A673 (cell line): Measurements from ENCODE around the gene KCNIP1. TPM values are rescaled to one million over a fixed set of nuclear protein-coding genes. Genes with fewer than 3 reads are reported as not detected.

ENCODE experiments used
- BruUV-seq: library from RNA; stranded (reverse); fragments of 400-500 nt; replicated peaks from 2 replicates; lab custom pipeline; 2021; lab: Mats Ljungman, UMichigan
- CTCF ChIA-PET: fragments of 300-600 bp; sonication (Branson Sonifier 250); formaldehyde crosslinking; loops from one replicate; lab custom pipeline; 2022; ENCODE audit warnings: antibody characterized with exemption; lab: Charles Lee
- POLR2A ChIA-PET: fragments of 300-600 bp; sonication (Branson Sonifier 250); formaldehyde crosslinking; loops from one replicate; lab custom pipeline; 2022; ENCODE audit warnings: antibody characterized with exemption; ENCODE audit not compliant: low non-redundant PET; lab: Charles Lee
- DNase-seq: peaks from one replicate; pipeline ENCODE4 v3.0.0-alpha.2; 2015; ENCODE audit warnings: low spot score
- H3K27ac ChIP-seq: fragments of 200-600 bp; sonication (generic); 2 replicates; pipeline ENCODE4 v1.5.1; 2016; ENCODE audit warnings: mixed run types, low read depth, mild to moderate bottlenecking, mixed read lengths, antibody characterized with exemption, low read length; ENCODE audit not compliant: poor library complexity, severe bottlenecking
- H3K27me3 ChIP-seq: fragments of 200-600 bp; sonication (generic); replicated peaks from 2 replicates; pipeline ENCODE4 v1.6.1; 2017; ENCODE audit warnings: mixed run types, low read depth, mild to moderate bottlenecking, mixed read lengths, antibody characterized with exemption, low read length; ENCODE audit not compliant: insufficient read depth, poor library complexity
- H3K36me3 ChIP-seq: fragments of 200-600 bp; sonication (generic); 2 replicates; pipeline ENCODE4 v1.6.1; 2016; ENCODE audit warnings: mixed run types, mild to moderate bottlenecking, mixed read lengths, antibody characterized with exemption, low read length; ENCODE audit not compliant: insufficient read depth, poor library complexity, severe bottlenecking
- H3K4me1 ChIP-seq: fragments of 200-600 bp; sonication (generic); 2 replicates; pipeline ENCODE4 v1.6.1; 2017; ENCODE audit warnings: mixed run types, mild to moderate bottlenecking, mixed read lengths, antibody characterized with exemption, low read length; ENCODE audit not compliant: insufficient read depth, poor library complexity, severe bottlenecking
- H3K4me3 ChIP-seq: fragments of 200-600 bp; sonication (generic); 2 replicates; pipeline ENCODE4 v1.5.1; 2016; ENCODE audit warnings: low read depth, mixed run types, mild to moderate bottlenecking, mixed read lengths, low read length; ENCODE audit not compliant: poor library complexity, severe bottlenecking
- H3K9me3 ChIP-seq: fragments of 200-600 bp; sonication (generic); 2 replicates; pipeline ENCODE4 v1.6.1; 2016; ENCODE audit warnings: mixed run types, low read depth, mild to moderate bottlenecking, mixed read lengths, antibody characterized with exemption, low read length; ENCODE audit not compliant: poor library complexity, severe bottlenecking
- EZH2 ChIP-seq: fragments of 200-600 bp; sonication (generic); IDR thresholded peaks from 2 replicates; pipeline ENCODE4 v1.6.1; 2017; ENCODE audit warnings: borderline replicate concordance, low read depth, mild to moderate bottlenecking, mixed read lengths, antibody characterized with exemption, low read length; ENCODE audit not compliant: poor library complexity, severe bottlenecking
- intact Hi-C: fragments of 100-400 bp; cut with micrococcal nuclease; formaldehyde crosslinking; loops from one replicate; pipeline ENCODE4 v1.10.0; 2022; ENCODE audit not compliant: unreplicated experiment
- total RNA-seq: library from RNA; stranded (reverse); gene quantifications from 2 replicates; pipeline ENCODE4 v1.2.3, GENCODE V29; 2021
- TF ChIP-seq, protein P1 (sequence below): fragments of 300-800, 200-600 bp; sonication (generic); conservative IDR thresholded peaks from 2 replicates; pipeline ENCODE4 v1.5.1; 2017; ENCODE audit warnings: low read depth, mild to moderate bottlenecking, antibody characterized with exemption, low read length, moderate library complexity, mixed read lengths

KCNIP1 gene
- total RNA-seq, 1 experiment from 2014 or later = 3.7 TPM

DNA sequence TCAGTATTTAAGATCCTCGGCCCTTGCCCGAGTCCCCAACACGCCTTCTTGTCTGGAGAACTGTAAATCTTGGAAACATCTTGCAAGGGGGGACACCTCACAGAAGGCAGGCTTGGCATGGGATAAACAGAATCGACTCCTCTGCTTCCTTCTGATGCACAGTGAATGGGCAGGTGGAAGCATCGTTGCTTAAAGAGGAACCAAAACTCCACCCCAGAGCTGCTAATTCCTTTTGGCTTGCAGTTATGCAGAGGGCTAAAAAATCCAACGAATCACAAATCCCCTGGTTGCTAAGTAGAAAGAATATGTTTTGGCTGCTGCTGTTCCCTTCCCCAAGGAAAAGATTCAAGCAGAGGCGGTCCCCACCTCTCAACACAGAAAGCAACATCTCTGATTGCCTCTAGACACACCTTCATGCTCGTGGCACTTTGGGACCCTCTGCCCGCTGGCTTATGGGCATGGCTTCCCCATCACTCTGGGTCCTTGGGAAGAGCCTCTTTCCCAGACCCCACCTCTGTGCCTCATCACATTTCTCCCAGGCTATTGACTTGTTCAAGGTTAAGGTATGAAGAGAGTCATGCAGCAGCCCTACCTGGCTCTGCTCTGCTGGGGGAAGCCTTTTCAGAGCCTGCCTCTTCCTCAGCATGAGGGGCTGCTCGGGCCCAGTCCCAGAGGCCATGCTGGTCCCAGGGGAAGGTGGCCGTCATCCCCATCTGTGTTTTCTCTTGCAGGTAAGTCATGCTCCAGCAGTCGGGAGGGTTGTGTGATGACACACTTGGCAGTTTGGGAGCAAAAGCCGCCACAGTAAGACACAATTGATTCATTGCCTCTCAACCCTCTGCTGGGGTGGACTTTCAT is 137.1 kb downstream of the KCNIP1 start:
- no peaks in the 10 kb centered on the region for H3K9me3 ChIP-seq
- CTCF ChIA-PET = no interaction called here
- POLR2A ChIA-PET = no interaction called here
- no peak overlapping the region for H3K27ac ChIP-seq
- BruUV-seq = no TSS peak
- no peak for DNase-seq
- H3K4me1 ChIP-seq = no peaks in the 10 kb centered on the region
- H3K27me3 ChIP-seq = no peaks in the 10 kb centered on the region
- H3K4me3 ChIP-seq = no peak overlapping the region
- H3K36me3 ChIP-seq = no peaks in the 10 kb centered on the region
- intact Hi-C loops = loop anchor here (10.0 kb wide), 1 partner anchor 694 kb away; no protein-coding TSS in a partner anchor
- TF ChIP-seq, protein P1, sequence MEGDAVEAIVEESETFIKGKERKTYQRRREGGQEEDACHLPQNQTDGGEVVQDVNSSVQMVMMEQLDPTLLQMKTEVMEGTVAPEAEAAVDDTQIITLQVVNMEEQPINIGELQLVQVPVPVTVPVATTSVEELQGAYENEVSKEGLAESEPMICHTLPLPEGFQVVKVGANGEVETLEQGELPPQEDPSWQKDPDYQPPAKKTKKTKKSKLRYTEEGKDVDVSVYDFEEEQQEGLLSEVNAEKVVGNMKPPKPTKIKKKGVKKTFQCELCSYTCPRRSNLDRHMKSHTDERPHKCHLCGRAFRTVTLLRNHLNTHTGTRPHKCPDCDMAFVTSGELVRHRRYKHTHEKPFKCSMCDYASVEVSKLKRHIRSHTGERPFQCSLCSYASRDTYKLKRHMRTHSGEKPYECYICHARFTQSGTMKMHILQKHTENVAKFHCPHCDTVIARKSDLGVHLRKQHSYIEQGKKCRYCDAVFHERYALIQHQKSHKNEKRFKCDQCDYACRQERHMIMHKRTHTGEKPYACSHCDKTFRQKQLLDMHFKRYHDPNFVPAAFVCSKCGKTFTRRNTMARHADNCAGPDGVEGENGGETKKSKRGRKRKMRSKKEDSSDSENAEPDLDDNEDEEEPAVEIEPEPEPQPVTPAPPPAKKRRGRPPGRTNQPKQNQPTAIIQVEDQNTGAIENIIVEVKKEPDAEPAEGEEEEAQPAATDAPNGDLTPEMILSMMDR = no peak
- no peak for TF ChIP-seq EZH2

DNA sequence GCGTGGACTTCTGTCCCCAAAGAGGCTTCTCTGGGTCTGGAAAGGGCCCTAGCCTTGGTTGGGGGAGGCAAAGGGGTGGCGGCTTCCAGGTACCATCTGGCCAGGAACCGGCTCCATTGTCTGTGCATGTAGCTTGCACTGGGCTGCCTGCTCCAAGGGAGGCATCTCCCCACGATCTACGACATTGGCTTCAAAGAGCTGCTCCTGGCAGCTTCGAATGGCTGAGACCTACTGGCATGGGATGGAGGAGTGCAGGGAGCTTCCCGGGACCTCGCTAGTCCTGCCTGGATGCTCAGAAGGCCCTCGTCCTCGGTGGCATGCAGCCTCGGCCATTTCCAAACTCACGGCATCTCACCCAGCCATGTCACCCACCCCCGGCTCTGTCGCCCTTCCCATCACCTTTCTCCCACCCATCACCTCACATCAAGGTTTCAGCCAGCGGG is 137.8 kb downstream of the KCNIP1 start:
- Histone ChIP-seq H3K9me3 (no peaks in the 10 kb centered on the region), H3K4me3 (no peak overlapping the region), H3K27ac (no peak overlapping the region), H3K27me3 (no peaks in the 10 kb centered on the region), H3K36me3 (no peaks in the 10 kb centered on the region), H3K4me1 (no peaks in the 10 kb centered on the region)
- no TSS peak for BruUV-seq
- no peak for TF ChIP-seq EZH2
- TF ChIP-seq, protein P1 = no peak
- POLR2A ChIA-PET = no interaction called here
- intact Hi-C loops = loop anchor here (10.0 kb wide), 1 partner anchor 693 kb away; no protein-coding TSS in a partner anchor
- CTCF ChIA-PET = no interaction called here
- no peak for DNase-seq

DNA sequence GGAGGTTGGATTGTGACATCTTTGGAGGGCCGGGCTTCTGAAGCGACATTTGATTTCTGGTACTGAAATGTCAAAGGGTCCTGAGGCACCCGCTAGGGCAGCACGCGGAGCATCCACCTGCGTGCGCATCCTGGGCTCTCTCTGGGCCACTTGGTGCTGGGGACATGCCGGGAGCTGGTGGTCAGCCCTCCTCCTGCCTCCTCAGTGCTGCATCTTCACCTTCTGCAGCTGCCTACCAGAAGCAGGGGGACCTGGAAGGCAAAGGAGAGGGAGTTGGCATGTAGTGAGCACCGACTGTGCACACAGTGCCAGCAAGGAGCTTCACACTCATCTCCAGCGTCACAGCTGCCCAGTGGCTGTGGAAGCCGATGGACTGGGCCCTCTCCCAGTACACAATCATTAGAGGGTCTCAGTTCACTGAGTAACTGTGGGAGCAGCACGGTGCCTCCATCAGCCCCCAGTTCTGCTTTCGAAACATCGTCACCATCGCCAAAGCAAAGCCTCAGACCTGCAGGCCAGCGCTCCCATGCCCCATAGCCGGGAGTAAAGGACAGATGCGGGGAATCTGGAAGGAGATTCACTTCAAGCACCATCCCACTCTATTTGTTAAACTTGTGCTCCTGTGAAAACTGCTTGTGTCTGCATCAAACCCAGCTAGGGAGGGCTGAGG is 138.4 kb downstream of the KCNIP1 start:
- no TSS peak for BruUV-seq
- intact Hi-C loops = loop anchor here (10.0 kb wide), 1 partner anchor 693 kb away; no protein-coding TSS in a partner anchor
- Histone ChIP-seq H3K9me3 (no peaks in the 10 kb centered on the region), H3K36me3 (no peaks in the 10 kb centered on the region), H3K4me1 (no peaks in the 10 kb centered on the region), H3K27ac (no peak overlapping the region), H3K27me3 (peaks cover 3% of the 10 kb centered on the region), H3K4me3 (no peak overlapping the region)
- ChIA-PET CTCF (no interaction called here), POLR2A (no interaction called here)
- TF ChIP-seq, protein P1 = no peak
- TF ChIP-seq EZH2 = no peak
- no peak for DNase-seq
